Adrenal gland (tissue), 5 donors: Measurements from ENCODE around the gene C1RL.

Source experiments
- POLR2A ChIP-seq, 2 donors: fragments of 450-650 bp; IDR thresholded peaks; one replicate each; pipeline ENCODE4 v1.6.1; 2017; ENCODE audit warnings: antibody characterized with exemption in 2 of 2, mild to moderate bottlenecking in 2 of 2, moderate library complexity in 1 of 2
- TF ChIP-seq, protein P1 (sequence below), 6 experiments: fragments of 450-650 bp in 4 of 6; fragments of 200-600 bp in 2 of 6; sonication (generic) in 1 of 6; IDR thresholded peaks; 1 replicate in 5 of 6; 2 replicates in 1 of 6; pipeline versions ENCODE4 v1.5.1 to v1.8.0; 2016 to 2021; ENCODE audit warnings: antibody characterized with exemption in 6 of 6, mild to moderate bottlenecking in 2 of 6, moderate library complexity in 1 of 6
- donor health status: DM: no; HTN: no; CAD: no.

DNA sequence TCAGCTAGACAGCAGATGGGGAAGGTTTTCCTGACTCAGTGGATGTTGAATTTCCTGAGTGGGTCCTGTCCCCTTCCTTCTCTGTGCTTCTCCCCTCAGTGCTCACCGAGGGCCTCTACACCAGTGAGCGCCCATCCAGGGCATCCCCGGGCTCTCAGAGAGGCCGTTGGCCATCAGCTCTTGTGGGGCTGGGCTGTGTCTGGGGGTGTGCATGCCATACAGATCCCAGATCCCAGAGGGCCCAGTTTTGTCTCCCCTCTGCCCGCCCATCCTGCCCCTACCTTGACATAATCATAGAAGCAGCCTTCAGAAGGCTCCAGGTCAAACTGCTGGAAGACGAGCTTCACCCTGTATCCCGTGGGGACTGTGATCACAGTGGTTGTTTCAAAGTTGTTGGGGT, 17.8 kb downstream of the C1RL start:
- TF ChIP-seq, protein P1, sequence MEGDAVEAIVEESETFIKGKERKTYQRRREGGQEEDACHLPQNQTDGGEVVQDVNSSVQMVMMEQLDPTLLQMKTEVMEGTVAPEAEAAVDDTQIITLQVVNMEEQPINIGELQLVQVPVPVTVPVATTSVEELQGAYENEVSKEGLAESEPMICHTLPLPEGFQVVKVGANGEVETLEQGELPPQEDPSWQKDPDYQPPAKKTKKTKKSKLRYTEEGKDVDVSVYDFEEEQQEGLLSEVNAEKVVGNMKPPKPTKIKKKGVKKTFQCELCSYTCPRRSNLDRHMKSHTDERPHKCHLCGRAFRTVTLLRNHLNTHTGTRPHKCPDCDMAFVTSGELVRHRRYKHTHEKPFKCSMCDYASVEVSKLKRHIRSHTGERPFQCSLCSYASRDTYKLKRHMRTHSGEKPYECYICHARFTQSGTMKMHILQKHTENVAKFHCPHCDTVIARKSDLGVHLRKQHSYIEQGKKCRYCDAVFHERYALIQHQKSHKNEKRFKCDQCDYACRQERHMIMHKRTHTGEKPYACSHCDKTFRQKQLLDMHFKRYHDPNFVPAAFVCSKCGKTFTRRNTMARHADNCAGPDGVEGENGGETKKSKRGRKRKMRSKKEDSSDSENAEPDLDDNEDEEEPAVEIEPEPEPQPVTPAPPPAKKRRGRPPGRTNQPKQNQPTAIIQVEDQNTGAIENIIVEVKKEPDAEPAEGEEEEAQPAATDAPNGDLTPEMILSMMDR (IDR thresholded peaks at IDR 0.05): no peak
- no peak for TF ChIP-seq POLR2A (IDR thresholded peaks at IDR 0.05)
